ENCODE results near the gene RNF145.

DNA sequence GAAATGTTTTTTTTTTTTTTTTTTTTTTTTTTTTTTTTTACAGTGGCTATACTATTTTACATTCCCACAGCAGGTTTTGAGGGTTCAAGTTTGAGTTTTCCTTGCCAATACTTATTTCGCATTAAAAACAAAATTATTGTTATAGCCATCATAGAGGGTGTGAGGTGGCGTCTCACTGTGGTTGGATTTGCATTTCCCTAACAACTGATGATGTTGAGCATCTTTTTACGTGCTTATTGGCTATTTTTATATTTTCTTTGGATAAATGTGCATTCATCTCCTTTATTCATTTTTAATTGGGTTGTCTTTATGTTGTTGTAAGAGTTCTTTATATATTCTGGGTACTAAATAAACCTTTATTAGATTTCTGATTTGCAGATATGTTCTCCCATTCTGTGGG, 34.8 kb upstream of the RNF145 start:
- TF ChIP-seq CTCF (IDR thresholded peaks at IDR 0.05) (no peak), EZH2 (IDR thresholded peaks at IDR 0.05; ENCODE audit: borderline replicate concordance, insufficient read depth, low read depth, low read length, poor library complexity, severe bottlenecking) (no peak)
